Colonic mucosa (tissue), 4 donors: ENCODE results near the gene TBX4. TPM values are rescaled to one million over a fixed set of nuclear protein-coding genes. Genes with fewer than 3 reads are reported as not detected.

Source experiments
- DNase-seq: peaks from one replicate; pipeline ENCODE4 v3.0.0-alpha.2; 2020
- H3K27ac ChIP-seq: fragments of 200-600 bp; one replicate; pipeline ENCODE4 v1.8.0; 2021
- H3K27me3 ChIP-seq: fragments of 200-600 bp; one replicate; pipeline ENCODE4 v1.8.0; 2021
- H3K36me3 ChIP-seq: fragments of 200-600 bp; one replicate; pipeline ENCODE4 v1.8.0; 2021
- H3K4me1 ChIP-seq: fragments of 200-600 bp; one replicate; pipeline ENCODE4 v1.8.0; 2021; ENCODE audit warnings: mild to moderate bottlenecking
- H3K4me3 ChIP-seq: fragments of 200-600 bp; one replicate; pipeline ENCODE4 v1.8.0; 2021
- H3K9ac ChIP-seq, 2 donors: one replicate each; pipeline ENCODE4 v1.7.0; 2013; ENCODE audit warnings: control low read depth in 2 of 2, low read depth in 2 of 2, low read length in 2 of 2
- H3K9me3 ChIP-seq: fragments of 200-600 bp; one replicate; pipeline ENCODE4 v1.8.0; 2021
- intact Hi-C: fragments of 100-400 bp; cut with DNase I; formaldehyde crosslinking; loops from one replicate; pipeline ENCODE4 v1.14.1; 2022
- total RNA-seq, 2 donors: library from RNA; stranded (reverse); fragmentation: NEBNext Ultra II Directional in 1 of 2; extraction: Animal tissue kit (Norgen Biotek cat#: 25700) in 1 of 2; gene quantifications; one replicate each; pipeline ENCODE4 v1.2.1, GENCODE V29; 2021
- TF ChIP-seq, protein P1 (sequence below): fragments of 200-600 bp; IDR thresholded peaks from one replicate; pipeline ENCODE4 v1.8.0; 2022; ENCODE audit warnings: antibody characterized with exemption, mild to moderate bottlenecking
- donor health status: healthy.
- donor health status: DM: no; HTN: no; CAD: no.
- donor health status: DM: no; HTN: no; CAD: no.

The TBX4 gene
- total RNA-seq, 2 donors from 2014 or later, result not detected

DNA sequence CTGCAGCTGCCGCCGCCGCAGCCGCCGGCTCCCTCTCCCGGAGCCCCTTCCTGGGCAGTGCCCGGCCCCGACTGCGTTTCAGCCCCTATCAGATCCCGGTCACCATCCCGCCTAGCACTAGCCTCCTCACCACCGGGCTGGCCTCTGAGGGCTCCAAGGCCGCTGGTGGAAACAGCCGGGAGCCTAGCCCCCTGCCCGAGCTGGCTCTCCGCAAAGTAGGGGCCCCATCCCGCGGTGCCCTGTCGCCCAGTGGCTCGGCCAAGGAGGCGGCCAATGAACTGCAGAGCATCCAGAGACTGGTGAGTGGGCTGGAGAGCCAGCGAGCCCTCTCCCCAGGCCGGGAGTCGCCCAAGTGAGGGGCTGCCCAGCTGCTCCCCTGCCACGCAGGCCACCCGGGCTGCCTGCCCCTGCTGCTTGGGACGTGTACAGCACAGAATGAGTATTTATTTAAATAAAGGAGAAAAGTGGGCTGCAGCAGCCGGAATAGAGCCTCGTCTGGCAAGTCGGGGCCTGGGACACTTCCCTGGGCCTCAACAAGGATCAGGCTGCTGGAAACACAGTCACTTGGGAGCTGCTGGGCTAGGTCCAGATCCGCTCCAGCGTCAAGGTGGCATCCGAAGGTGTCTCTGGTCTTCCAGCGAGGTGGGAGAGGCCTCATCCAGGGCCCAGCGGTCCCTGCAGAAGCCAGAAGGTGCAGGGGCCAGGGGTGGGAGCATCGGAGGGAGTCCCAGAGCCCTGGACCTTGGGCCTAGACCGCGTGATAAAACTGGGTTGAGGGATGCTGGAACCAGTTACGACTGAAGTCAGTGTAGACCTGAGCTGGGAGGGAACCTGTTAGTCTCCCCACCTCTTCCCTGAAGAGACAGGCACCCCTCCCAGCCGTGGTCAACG, 43.8 kb upstream of the TBX4 start:
- Histone ChIP-seq H3K27ac (no peak overlapping the region), H3K9me3 (no peaks in the 10 kb centered on the region), H3K27me3 (peaks cover 78% of the 10 kb centered on the region), H3K36me3 (no peaks in the 10 kb centered on the region), H3K4me1 (peaks cover 5% of the 10 kb centered on the region), H3K9ac (peak overlapping the region in 1 of 2 donors; percentile 62), H3K4me3 (no peak overlapping the region)
- TF ChIP-seq, protein P1, sequence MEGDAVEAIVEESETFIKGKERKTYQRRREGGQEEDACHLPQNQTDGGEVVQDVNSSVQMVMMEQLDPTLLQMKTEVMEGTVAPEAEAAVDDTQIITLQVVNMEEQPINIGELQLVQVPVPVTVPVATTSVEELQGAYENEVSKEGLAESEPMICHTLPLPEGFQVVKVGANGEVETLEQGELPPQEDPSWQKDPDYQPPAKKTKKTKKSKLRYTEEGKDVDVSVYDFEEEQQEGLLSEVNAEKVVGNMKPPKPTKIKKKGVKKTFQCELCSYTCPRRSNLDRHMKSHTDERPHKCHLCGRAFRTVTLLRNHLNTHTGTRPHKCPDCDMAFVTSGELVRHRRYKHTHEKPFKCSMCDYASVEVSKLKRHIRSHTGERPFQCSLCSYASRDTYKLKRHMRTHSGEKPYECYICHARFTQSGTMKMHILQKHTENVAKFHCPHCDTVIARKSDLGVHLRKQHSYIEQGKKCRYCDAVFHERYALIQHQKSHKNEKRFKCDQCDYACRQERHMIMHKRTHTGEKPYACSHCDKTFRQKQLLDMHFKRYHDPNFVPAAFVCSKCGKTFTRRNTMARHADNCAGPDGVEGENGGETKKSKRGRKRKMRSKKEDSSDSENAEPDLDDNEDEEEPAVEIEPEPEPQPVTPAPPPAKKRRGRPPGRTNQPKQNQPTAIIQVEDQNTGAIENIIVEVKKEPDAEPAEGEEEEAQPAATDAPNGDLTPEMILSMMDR, result no peak
- intact Hi-C loops, result no loop called here
- no peak for DNase-seq

DNA sequence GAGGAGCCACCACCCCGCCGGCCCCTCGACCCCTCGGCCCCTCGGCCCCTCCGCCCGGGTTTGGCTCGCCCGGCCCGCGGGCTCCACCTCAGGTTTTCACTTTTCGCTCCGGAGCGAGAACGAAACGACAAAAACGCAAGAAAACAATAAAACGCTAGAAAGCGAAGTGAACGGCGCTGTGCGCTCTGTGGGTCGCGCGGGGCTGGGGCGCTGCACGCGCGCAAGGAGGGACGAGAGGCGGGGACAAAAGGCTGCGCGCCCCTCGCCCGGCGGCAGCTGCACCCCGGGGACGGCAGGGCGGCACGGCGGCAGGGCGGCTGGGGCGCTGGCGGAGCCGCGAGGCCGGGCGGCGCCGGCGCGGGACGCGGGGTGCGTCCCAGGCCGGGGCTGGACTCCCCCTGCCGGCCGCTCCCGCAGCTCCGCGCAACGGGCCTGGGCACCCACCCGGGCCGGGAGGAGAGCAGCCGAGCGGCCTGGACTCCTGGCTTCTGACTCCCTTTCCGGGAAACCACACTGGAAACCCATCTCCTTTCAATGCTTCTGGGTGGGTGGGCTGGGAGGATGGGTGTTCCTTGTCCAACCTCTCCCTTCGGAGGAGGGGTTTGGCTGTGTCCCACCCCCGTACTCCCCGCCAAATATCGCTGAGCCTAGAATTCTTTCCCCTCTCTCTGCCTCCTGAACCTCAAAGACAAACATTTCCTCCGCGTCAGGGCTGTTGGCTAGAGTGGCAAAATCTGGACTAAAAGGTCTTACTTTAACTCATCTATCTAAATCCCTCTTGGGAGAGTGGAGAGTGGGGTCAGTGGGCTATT, 42.7 kb upstream of the TBX4 start:
- H3K4me1 ChIP-seq, result peaks cover 5% of the 10 kb centered on the region
- peak overlapping the region; percentile 49 for H3K27ac ChIP-seq
- H3K9me3 ChIP-seq, result no peaks in the 10 kb centered on the region
- TF ChIP-seq, protein P1, result peak; percentile 11
- no peaks in the 10 kb centered on the region for H3K36me3 ChIP-seq
- peak; percentile 48 for DNase-seq
- intact Hi-C loops, result no loop called here
- H3K9ac ChIP-seq, result peak overlapping the region in 1 of 2 donors; percentile 39
- H3K4me3 ChIP-seq, result peak overlapping the region; percentile 45
- H3K27me3 ChIP-seq, result peaks cover 67% of the 10 kb centered on the region

DNA sequence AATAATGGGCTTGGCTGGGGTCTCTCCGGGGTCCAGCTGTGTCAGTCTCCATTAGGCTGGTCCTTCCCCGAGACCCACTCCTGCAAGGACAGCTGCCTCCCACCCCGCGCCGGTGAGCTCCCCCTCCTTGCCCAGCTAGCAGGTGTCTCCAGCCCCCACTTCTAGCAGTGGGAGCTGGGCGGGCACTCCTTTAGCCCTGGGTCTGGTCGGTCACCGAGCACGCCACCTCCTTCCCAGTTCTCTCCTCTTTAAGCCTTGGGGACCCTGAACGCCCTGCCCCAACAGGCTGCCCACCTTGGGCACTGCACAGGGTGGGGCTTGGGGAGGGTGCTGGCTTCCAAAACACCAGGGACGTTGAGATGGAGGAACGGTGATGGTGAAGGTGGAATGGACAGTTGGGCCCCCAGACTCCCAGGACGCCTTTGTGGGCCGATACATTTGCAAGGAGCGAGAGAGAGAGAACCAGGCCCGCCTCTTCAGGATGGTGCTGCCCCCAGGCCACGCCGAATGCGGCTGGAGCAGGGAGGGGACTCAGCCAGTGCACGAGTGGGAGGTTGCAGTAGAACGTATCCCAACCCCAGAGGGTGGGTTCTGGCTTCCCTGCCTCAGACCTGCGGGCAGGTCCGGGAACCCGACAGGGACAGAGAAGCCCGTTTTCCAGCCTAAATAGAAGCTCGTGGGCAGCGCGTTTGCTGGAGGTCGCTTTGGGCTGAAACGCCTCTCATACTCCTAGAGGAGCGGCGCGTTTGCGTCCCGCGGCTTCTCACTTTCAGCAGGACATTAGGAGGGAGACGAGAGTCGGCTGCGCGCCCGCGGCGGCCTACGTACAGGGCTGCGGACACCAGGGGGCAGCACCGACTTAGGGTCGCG, 41.8 kb upstream of the TBX4 start:
- DNase-seq, result peak; percentile 81
- H3K27ac ChIP-seq, result peak overlapping the region; percentile 49
- peak overlapping the region; percentile 19 to 84 for H3K9ac ChIP-seq
- intact Hi-C loops, result no loop called here
- TF ChIP-seq, protein P1, result peak; percentile 46
- peaks cover 5% of the 10 kb centered on the region for H3K4me1 ChIP-seq
- H3K4me3 ChIP-seq, result peak overlapping the region; percentile 49
- H3K27me3 ChIP-seq, result peaks cover 58% of the 10 kb centered on the region
- H3K9me3 ChIP-seq, result no peaks in the 10 kb centered on the region
- H3K36me3 ChIP-seq, result no peaks in the 10 kb centered on the region

DNA sequence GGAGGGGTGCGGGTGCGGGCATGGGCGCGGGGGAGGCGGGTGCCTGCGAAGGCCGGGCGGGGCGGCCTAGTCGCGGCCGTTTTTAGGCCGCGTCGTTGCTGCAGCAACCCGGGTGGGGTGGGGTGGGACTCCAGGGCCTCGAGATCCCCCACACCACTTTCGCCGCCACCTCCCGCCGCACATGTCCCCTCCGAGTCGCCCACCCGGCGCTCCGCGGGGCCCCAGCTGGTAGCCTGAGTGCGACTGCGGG, 41.3 kb upstream of the TBX4 start:
- intact Hi-C loops, result no loop called here
- Histone ChIP-seq H3K4me3 (peak overlapping the region; percentile 49), H3K9me3 (no peaks in the 10 kb centered on the region), H3K36me3 (no peaks in the 10 kb centered on the region), H3K27me3 (peaks cover 52% of the 10 kb centered on the region), H3K4me1 (peaks cover 5% of the 10 kb centered on the region), H3K27ac (peak overlapping the region; percentile 68), H3K9ac (peak overlapping the region in 1 of 2 donors; percentile 84)
- TF ChIP-seq, protein P1, result no peak
- no peak for DNase-seq
